Tongue (tissue), 2 donors: ENCODE results near the gene CHRDL1. TPM values are rescaled to one million over a fixed set of nuclear protein-coding genes. Genes with fewer than 3 reads are reported as not detected.

ENCODE experiments used
- DNase-seq: peaks from one replicate; pipeline ENCODE4 v3.0.0-alpha.2; 2015
- total RNA-seq: library from RNA; depleted of rRNA; stranded (reverse); fragments of >200 nt; gene quantifications from one replicate; pipeline ENCODE4 v1.2.3, GENCODE V29; 2014

CHRDL1 gene
- total RNA-seq, 1 donor from 2014 or later, result 63.9 TPM

DNA sequence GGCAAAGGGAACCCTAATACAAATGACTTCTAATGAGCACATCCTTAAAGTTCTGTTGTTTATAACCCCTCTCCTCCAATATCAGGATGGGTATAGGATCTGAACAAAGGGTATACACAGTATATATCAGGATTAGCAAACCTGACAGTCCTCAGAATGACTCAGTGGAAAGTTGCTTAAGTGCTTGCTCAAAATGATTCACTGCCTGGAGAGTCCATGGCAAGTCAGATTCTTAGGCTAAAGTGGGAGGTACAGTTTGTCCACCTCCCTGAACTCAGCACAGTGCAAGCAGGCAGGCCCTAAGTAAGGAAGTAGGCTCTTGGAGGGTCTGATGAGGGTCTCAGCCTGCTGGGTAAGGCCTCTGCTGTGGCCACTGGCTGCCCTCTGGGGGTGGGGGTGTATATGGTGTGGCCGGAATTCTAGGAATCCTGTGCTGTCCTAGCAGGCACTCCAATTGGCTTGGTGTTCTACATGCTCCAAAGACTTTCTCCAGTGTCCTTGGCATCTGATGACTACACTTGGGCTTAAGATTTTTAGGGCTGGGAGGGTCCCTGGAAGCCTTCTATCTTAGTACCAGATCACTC lies 54.3 kb downstream of the CHRDL1 start:
- DNase-seq, result no peak

DNA sequence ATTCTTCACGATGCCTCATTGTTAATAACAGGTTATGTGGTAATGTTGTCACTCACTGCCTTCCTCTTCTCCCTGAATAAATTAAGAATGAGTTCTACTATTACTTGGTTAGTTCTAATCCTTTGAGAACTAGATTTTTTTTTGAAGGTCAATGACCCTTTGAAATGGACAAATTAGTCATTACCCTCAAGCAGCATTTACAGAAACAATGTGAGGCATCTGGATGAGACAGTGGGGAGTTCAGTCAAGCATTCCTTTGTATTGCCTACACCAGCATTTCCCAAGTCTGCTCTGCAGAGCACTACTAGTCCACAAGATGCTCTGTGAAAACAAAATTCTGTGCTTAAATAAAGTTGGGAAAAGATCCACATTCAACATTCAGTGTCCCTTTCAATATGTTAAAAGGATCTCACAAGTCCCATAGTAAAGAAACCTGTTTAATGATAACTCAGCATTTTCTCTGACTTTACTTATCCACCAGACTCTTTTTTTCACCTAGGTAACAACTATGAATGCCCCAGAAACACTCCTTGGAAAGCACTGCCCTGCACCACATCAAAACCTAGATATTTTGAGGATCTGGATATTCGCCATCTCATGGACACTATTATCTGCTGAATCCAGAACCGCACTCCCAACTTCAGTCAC lies 60.6 kb downstream of the CHRDL1 start:
- DNase-seq, result no peak

DNA sequence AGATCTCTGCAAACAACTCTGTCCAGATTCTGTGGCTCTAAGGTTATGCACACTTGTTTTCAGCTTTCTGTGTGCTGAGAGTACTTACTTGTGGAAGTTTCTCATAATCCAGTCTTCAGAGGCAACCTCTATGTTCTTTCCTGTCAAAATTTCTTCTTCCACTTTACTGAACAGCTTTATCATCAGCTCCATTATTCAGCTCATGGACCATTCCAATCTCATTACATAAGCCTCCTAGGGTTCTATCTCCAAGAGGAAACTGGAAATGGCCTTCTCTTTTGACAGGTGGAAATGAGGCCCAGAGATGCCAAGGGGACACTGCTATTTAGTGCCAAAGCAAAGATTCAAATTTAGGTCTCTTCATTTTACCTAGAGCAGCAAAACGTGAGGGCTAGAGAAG lies 61.3 kb downstream of the CHRDL1 start:
- no peak for DNase-seq

DNA sequence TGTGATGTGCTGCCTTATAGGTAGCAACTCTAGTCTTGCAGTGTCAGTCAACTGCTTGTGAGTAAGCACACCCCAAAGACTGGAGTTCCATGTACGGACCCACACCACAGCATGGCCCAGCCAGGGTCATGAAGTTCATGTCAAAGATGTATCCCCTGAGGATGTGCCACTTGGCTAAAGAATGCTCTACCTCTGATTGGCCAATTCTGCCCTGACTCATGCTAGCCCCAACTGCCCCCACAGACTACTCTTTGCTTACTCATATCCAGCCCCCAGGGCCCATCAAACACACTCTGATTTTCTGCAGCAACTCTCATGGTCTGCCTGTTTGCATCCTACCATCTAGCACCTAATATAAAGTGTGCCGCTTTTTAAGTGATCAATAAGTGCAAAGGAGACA lies 62.5 kb downstream of the CHRDL1 start:
- DNase-seq, result no peak

DNA sequence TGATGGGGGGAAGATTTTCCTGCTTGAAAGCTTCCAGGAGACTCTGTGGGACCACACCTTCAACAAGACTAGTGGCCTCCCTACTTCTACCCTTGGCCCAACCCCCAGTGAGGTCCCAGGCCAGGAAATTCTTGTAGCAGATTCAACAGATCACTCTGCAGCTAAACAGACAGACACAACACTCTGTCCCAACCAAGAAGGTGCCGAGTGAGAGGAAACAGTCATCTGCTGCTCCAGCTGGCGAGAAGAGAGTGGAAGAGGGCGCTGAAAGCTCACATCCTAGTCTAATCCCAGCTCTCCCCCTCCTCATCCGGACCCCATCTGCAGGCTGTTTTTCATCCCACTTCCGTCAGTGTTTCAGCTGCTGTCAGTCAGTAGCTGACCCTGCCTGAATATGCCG lies 63.4 kb downstream of the CHRDL1 start:
- peak; percentile 77 for DNase-seq

DNA sequence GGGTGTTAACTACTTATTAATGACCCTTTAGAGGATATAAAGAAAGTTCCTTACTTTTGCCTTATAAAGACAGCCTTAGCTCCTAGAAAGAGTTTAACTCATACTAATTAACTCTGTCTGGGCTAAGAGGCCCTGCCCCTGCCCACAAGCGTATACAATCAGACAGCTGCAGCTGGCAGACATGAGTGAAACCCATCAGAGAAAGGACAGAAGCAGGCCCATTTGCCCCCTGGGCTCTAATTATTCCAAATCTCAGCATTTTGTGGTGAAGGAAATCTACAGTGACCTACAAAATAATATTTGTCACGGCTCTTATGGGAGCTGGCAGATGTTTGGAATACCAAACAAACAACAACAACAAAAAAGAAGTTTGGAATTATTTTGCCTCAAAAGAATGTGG lies 71.8 kb downstream of the CHRDL1 start:
- peak; percentile 11 for DNase-seq

DNA sequence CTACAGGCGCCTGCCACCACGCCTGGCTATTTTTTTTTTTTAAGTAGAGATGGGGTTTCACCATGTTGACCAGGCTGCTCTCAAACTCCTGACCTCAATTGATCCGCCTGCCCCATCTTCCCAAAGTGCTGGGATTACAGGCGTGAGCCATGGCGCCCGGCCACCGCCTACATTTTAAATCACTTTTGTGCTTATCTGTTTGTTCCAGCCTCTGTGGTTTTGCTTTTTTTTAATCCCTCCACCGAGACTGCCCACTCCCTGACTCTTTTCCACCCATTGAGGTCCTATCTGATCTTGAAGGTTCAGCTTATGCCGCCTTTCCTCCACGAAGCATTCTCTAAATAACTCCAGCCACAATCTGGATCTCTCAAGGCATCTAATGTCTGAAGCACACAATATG lies 73.5 kb downstream of the CHRDL1 start:
- DNase-seq, result no peak

DNA sequence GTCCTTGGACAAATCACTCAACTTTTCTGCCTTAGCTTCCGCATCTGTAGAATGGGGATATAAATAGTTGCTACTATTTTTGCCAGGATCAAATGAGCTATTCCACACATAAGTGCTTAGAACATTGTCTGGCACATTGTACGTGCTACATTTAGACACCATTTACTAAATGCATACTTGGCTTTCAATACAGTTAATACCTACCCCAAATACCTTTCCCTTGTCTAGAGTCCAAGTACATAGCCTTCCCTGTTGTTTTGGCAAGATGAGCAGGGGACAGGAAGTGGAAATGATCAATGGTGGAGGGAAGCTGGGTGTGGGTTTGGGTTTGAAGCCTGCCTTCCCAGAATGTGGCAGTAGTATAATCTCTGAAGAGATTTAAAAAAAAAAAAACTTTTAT lies 82.0 kb downstream of the CHRDL1 start:
- no peak for DNase-seq

DNA sequence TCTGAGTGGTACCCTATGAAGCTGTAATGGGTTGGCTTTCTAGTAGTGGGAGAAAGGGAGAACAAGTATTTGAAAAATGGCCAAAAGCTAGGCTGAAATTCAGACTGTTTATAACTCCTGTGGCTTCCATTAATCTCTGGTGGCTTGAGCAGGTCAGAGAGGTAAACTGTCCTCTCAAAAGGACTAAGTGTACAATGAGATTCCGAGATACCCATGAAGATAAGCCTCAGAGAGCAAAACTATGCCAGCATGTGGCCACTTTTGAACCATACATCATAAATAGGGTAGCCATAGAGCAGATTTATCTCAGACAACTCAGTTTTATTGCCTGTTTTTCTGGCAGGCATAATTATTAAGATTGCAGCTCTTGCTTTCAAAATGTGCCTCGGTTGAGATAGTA lies 89.2 kb downstream of the CHRDL1 start:
- DNase-seq, result no peak

DNA sequence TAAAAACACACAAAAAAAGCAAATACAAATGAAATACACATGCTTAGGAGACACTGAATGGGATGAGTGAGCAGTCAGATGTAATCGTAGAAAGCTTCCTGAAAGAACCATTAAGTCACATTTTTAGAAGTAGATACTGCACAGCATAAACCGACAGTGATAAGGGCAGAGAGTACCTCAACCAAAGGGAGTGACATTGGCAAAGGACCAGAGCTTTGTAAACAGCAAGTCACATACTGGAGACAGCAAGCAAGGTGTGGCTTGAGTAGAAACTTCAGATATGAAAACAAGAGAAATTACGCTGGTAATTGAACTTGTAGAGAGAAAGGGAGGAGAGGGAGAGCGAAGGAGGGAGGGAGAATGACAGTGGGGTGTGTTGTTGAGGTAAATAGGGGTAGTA lies 92.0 kb downstream of the CHRDL1 start:
- DNase-seq, result no peak

DNA sequence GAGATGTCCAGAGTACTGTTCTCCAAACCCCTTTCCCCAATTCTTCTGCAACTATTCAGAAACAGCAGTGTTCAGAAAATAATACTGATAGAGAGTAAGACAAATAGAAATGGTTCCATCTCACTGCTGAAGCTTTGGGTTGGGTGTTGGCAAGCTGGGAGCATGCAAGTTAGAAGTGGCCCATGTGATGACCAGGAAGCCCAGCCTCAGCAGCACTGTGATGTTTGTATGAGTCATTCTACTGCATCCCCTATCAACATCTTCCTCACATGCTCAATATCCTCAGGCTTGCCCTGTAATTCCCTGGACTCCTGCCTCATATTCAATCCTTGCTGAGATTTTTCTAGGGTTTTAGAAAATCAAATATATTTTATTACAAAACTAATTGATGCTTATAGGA lies 96.5 kb downstream of the CHRDL1 start:
- no peak for DNase-seq

DNA sequence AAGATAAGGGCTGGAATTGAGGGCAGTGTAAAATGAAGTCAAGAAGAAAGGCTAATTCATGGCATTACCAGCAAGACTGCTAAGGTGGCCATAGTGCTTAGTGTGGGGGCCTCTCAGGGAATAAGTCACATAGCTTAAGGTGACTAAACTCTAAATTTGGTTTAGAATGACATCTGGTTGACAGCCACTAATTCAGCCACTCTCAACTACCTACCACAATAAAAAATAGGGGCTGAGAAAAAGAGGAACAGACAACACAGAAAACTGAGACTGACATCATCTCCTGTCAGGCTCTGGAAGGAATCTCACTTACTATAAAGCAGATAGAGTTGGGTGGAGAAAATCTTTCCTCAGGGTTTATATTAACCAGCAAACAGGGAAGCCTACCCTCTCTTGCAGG lies 96.9 kb downstream of the CHRDL1 start:
- no peak for DNase-seq

DNA sequence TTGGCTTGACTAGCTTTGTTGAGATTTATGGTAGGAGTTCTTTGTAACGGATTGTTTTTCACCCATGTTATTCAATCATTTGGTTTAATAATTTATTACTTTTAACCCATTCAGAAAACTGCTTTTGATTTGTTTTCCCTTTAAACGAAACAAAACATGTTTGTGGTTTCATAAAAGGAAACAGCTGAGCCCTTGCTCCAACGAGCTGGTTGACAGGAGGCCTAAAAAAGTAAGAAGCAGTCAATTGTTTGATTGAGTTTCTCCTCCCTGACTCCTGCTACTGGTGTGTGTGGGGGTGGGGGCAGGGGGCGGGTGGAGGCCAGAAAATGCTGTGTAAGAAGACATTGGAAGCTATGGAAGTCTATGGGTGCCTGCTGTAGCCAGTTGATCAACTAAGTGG lies 102.8 kb downstream of the CHRDL1 start:
- DNase-seq, result no peak

DNA sequence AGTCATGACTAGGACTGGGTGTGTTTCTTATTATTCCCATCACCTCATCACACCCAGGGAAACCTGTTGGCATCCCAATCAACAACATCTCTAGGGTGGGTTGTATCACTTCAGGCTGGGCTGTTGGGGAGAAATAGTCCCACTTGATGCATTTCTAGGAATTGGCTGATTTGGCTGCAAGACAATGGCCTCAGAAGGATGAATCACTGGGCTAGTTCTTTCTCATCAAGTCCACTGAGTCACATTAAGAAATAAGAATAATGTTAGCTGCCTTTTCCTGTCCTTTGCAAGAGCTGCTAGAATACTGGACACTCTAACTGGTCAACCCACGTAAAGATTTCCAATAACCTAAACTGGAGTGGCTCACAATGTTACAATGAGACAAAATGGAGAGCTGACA lies 104.2 kb downstream of the CHRDL1 start:
- no peak for DNase-seq

DNA sequence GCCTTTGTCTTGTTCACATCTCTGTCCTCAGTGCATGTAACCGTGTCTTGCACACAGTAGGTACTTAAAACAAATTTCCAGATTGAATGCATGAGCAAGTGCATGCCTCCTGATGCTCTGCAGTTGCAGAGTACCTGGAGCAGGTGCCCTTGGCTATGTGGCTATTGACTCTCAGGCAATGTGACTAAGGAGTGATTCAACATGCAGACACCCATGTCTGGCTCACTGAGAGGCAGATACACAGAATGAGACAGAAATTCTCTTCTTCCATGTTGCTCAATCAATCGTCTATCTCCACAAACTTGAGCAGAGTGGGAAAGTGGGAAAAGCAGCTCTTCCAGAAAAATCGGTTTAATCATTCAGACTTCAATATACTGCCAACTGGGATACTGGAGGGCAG lies 111.0 kb downstream of the CHRDL1 start:
- no peak for DNase-seq

DNA sequence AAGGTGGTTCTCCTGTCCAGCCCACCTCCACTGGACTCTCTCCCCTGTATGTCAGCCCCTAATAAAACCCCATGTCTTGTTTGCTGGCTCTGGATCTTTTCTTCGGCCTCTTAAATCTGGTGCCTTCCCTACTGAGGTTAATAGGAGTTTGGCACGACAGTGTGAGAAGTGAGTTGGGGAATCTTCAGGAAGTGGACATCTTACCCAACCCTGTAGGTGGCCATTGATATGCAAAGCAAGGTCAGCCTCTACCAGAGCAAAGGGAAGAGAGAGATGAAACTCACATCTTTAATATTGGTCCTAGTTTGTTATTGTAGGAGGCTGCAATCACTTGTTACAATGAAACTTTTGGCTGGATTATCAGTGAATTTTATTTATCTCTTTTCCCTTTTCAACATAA lies 111.7 kb downstream of the CHRDL1 start:
- no peak for DNase-seq

DNA sequence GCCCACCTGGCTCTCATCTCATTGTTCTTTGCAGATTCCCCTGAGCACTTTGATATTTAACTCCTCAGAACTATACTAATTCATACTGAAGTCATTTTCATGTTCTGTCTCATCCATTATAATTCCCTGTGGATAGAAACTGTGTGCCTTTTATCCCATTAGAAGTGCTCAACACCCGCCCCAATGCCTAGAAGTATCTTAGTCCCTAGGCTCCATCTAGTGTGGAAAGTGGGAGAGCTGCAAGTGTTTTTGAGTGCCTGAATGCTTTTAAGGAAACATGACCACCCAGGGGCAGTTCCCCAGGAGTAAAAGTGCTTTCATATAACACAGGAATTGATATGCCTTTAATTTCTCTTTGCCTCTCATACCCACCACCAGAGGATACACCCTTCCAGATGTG lies 117.0 kb downstream of the CHRDL1 start:
- no peak for DNase-seq

DNA sequence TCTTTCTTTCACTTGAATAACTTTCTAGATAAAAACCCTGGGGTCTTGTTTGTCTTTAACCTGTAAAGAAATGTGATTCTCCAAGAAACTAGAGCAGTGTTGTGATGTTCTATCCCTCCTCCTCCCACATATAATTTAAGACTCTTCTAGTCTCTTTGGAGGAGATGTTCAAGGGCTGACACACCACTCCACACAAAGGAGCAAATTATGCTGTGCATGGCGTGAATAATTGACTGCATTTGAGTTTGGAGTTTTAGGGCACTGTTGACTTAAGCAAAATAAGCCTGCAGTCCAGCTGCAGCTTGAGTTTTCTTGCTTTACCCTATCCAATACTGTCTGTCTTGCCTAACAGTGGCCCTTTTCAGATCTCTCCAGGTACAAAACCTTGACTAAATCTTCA lies 119.7 kb downstream of the CHRDL1 start:
- DNase-seq, result no peak

DNA sequence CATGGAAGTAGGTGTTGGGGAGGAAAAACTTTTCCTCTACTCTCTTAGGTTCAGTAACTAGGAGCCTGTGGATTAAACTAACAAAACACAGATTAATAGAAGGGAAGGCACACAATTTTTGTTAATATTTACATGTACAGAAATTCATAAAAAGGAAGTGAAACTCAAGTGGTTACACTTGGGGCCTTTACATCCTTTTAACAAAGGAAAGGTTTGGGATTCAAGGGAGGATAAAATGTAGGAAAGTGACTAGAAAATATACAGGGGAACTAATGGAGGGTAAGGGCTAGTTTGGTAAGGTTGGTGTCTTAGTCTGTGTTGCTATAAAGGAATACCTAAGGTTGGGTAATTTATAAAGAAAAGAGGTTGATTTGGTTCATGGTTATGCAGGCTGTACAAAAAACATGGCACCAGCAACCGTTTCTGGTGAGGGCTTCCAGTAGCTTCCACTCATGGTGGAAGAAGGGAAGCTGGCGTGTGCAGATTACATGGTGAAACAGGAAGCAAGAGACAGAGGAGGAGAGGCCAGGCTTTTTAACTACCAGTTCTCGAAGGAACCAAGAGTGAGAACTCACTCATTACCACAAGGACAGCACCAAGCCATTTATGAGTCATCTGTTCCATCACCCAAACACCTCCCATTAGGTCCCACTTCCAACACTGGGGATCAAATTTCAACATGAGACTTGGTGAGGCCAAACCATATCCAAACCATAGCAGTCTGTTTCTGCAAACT lies 124.4 kb downstream of the CHRDL1 start:
- DNase-seq, result no peak

DNA sequence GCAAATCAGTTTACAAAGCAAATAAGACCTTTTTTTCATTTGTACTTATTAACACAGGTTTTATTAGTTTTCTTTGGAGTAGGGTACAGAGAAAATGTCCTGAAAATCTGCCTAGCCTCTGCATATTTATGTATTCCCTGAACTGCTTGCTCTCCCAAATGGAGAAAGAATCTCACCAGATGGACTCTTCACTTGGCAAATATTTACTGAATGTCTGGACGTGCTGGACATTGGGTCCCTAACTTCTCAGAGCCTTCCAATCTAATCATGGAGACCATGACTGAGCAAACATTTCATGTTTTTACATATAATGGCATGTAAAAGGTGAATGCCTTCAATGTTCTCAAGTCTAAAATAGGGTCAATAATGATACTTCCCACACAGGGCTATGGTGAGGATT lies 126.0 kb downstream of the CHRDL1 start:
- DNase-seq, result no peak

DNA sequence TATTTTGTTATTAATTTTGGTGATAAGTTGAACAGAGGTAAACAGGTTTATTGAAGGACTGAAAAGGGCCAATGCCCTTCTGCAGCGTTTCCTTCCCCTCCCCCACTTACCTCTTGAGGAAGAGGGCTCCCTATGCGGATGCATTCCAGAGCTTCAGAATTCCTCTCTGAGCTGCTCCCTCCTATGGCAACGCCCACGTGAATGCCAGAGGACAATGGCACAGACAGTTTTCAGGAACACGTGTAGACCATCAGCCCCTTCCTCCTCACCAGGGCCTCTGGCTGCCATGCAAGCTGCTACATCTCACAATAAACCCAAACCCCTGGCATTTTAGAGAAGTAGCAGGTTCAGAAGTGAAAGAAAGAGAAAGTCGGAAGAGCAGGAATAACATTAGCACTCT lies 127.9 kb downstream of the CHRDL1 start:
- DNase-seq, result no peak

DNA sequence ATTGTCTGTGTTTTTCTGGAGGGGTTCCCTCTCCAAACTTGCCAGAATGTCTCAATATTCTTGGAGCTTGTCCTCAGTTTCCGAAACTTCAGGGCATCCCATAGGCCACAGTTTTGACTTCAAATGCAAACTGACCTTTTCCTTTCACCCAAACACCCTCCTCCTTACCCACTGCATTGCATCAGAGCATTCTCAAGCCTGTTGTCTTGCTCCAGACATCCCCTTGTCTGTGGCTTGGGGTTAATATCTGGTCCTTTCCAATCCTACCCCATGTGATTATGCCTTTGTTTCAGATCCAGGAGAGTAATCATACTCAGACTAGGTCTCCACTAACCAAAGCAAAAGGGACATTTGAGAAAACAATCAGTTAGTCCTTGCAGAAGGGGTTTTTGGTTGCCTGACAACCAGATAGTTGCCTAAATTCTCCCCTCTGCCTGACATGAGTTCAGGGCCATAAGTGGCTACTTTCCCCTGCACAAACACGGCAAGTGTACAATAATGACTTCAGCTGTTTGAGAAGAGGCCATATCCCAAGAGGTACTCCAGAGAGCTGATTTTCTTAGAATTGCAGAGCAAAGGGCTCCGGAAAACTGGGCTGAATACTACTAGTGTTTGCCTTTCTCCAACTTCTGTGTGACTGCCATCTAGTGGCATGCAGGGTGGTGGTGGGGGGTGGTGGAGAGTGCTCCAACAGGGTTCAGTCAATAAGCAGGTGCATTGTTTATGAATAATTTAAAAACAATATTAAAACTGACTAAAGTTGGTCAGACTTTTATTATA lies 130.2 kb downstream of the CHRDL1 start:
- DNase-seq, result peak; percentile 43

DNA sequence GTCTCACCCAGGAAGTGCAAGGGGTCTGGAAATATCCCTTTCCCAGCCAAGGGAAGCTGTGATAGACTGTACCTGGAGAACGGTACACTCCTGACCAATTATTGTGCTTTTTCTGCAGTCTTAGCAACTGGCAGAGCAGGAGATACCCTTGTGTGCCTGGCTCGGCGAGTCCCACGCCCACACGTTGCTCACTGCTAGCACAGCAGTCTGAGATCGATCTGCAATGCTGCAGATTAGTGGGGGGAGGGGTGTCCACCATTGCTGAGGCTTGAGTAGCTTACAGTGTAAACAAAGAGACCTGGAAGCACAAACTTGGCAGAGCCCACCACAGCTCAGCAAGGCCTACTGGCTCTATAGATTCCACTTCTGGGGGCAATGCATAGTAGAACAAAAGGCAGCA lies 138.5 kb downstream of the CHRDL1 start:
- DNase-seq, result no peak
